Vagina (tissue), 2 donors: Measurements from ENCODE around the gene NAB1. TPM values are rescaled to one million over a fixed set of nuclear protein-coding genes. Genes with fewer than 3 reads are reported as not detected.

Source experiments
- DNase-seq, 2 donors: peaks; one replicate each; pipeline ENCODE4 v3.0.0-alpha.2; 2017; ENCODE audit errors: extremely low spot score in 2 of 2
- H3K27ac ChIP-seq: fragments of 200-600 bp; sonication (generic); one replicate; pipeline ENCODE4 v1.5.1; 2019
- H3K27me3 ChIP-seq: fragments of 200-600 bp; sonication (generic); one replicate; pipeline ENCODE4 v1.5.1; 2019
- H3K36me3 ChIP-seq, 2 donors: fragments of 200-600 bp; sonication (generic); one replicate each; pipeline ENCODE4 v1.5.1; 2017 to 2019
- H3K4me1 ChIP-seq: fragments of 200-600 bp; sonication (generic); one replicate; pipeline ENCODE4 v1.5.1; 2019
- H3K4me3 ChIP-seq, 2 donors: fragments of 200-600 bp; sonication (generic); 1 replicate in 1 of 2; 2 replicates in 1 of 2; pipeline ENCODE4 v1.5.1; 2016 to 2019
- H3K9me3 ChIP-seq: fragments of 200-600 bp; sonication (generic); one replicate; pipeline ENCODE4 v1.5.1; 2019
- POLR2A ChIP-seq, 2 donors: fragments of 450-650 bp; IDR thresholded peaks; one replicate each; pipeline ENCODE4 v1.6.1; 2017; ENCODE audit warnings: antibody characterized with exemption in 2 of 2, mild to moderate bottlenecking in 2 of 2, moderate library complexity in 2 of 2
- POLR2AphosphoS5 ChIP-seq, 2 donors: sonication (generic); formaldehyde crosslinking; IDR thresholded peaks; one replicate each; pipeline ENCODE4 v1.9.0; 2017; ENCODE audit warnings: antibody characterized with exemption in 2 of 2, mild to moderate bottlenecking in 2 of 2, low read depth in 1 of 2; ENCODE audit not compliant: insufficient read depth in 1 of 2
- intact Hi-C: fragments of 100-400 bp; cut with DNase I; formaldehyde crosslinking; loops from one replicate; pipeline ENCODE4 v1.15.1; 2023
- total RNA-seq: library from RNA; depleted of rRNA; stranded (reverse); fragments of >200 nt; gene quantifications from one replicate; pipeline ENCODE4 v1.2.3, GENCODE V29; 2016
- TF ChIP-seq, protein P1 (sequence below), 3 experiments: fragments of 450-650 bp in 2 of 3; fragments of 200-600 bp in 1 of 3; sonication (generic) in 1 of 3; IDR thresholded peaks; one replicate each; pipeline ENCODE4 v1.5.1; 2017 to 2019; ENCODE audit warnings: antibody characterized with exemption in 3 of 3, mild to moderate bottlenecking in 2 of 3, moderate library complexity in 2 of 3

Gene NAB1
- total RNA-seq, 1 donor from 2014 or later, result 78.6 TPM

DNA sequence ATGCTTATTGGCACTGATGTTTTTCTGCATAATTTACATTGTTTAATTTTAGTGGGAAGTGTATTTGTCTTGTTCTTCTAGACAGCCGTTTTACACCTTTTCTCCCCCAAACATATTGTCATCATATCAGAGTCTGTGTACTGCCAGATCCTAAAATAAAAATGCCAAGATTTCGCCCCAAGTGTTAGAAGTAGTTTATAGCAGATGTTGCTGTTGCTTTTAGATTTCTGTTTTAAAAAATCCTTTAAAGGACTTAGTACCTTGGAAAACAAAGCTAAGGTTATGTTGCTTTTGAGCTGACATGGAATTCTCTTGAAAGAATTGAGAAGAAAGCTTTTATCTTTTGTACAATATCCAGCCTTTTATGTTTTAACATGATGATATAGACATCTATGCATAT lies 36.0 kb downstream of the NAB1 start:
- intact Hi-C loops, result no loop called here
- Histone ChIP-seq H3K9me3 (no peaks in the 10 kb centered on the region), H3K4me3 (no peak overlapping the region), H3K27ac (no peak overlapping the region), H3K27me3 (no peaks in the 10 kb centered on the region), H3K36me3 (peaks cover 0 to 36% of the 10 kb centered on the region in 2 donors), H3K4me1 (no peaks in the 10 kb centered on the region)
- TF ChIP-seq, protein P1, sequence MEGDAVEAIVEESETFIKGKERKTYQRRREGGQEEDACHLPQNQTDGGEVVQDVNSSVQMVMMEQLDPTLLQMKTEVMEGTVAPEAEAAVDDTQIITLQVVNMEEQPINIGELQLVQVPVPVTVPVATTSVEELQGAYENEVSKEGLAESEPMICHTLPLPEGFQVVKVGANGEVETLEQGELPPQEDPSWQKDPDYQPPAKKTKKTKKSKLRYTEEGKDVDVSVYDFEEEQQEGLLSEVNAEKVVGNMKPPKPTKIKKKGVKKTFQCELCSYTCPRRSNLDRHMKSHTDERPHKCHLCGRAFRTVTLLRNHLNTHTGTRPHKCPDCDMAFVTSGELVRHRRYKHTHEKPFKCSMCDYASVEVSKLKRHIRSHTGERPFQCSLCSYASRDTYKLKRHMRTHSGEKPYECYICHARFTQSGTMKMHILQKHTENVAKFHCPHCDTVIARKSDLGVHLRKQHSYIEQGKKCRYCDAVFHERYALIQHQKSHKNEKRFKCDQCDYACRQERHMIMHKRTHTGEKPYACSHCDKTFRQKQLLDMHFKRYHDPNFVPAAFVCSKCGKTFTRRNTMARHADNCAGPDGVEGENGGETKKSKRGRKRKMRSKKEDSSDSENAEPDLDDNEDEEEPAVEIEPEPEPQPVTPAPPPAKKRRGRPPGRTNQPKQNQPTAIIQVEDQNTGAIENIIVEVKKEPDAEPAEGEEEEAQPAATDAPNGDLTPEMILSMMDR (IDR thresholded peaks at IDR 0.05), result no peak
- no peak for TF ChIP-seq POLR2A (IDR thresholded peaks at IDR 0.05)
- TF ChIP-seq POLR2AphosphoS5 (IDR thresholded peaks at IDR 0.05; ENCODE audit: insufficient read depth in 1 of 2, low read depth in 1 of 2), result no peak
- no peak for DNase-seq

DNA sequence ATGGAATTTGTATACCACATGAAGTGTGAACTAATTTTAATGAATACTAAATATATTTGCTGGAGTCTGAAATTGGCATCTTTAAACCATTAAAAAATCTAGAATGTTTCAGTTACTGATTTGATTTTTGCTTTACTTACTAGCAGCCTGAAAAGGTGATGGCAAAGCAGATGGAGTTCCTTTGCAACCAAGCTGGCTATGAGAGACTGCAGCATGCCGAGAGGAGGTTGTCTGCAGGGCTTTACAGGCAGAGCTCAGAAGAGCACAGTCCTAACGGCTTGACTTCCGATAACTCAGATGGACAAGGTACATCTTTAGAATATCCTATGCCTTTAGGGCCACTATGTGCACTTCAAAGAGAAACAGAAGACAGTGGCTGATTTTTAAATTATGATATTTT lies 36.5 kb downstream of the NAB1 start:
- TF ChIP-seq POLR2A (IDR thresholded peaks at IDR 0.05) (no peak), POLR2AphosphoS5 (IDR thresholded peaks at IDR 0.05; ENCODE audit: insufficient read depth in 1 of 2, low read depth in 1 of 2) (no peak)
- TF ChIP-seq, protein P1 (IDR thresholded peaks at IDR 0.05), result no peak
- no peak overlapping the region for H3K4me3 ChIP-seq
- H3K36me3 ChIP-seq, result peaks cover 0 to 37% of the 10 kb centered on the region in 2 donors
- no peak overlapping the region for H3K27ac ChIP-seq
- intact Hi-C loops, result no loop called here
- no peaks in the 10 kb centered on the region for H3K9me3 ChIP-seq
- DNase-seq, result no peak
- no peaks in the 10 kb centered on the region for H3K27me3 ChIP-seq
- H3K4me1 ChIP-seq, result no peaks in the 10 kb centered on the region

DNA sequence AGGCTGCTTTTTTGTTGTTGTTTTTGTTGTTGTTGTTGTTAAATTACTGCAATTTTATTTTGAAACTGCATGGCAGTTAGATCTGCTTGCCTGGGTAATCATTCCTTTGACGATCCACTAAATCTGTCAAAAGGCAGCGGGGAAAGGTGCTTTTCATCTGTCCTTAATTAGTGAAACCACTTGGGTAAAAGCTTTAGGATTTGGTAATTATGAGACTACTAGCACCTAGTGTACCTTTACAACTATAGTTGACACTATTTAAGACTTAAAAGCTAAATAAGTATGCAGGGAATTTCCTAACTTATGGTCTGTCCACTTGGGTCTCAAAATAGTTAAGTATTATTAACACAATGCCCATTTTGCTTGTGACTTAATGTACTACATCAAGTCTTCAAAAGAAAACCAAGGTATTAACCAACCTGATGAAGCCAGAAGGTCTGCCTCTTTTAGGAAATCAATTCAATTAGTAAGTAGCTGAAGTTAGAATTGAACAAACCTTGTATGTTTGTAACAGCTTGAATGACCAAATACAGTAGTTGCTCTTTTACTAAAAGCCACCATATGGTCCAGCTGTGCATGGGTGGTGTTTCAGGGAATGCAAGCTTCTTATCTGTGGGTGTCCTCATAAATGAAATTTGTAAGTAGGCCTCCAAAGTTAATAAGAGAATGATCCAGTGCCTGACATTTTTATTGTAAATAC lies 44.8 kb downstream of the NAB1 start:
- H3K4me1 ChIP-seq, result no peaks in the 10 kb centered on the region
- no peak for TF ChIP-seq POLR2A (IDR thresholded peaks at IDR 0.05)
- TF ChIP-seq, protein P1 (IDR thresholded peaks at IDR 0.05), result no peak
- no peak for TF ChIP-seq POLR2AphosphoS5 (IDR thresholded peaks at IDR 0.05; ENCODE audit: insufficient read depth in 1 of 2, low read depth in 1 of 2)
- H3K4me3 ChIP-seq, result no peak overlapping the region
- no peak overlapping the region for H3K27ac ChIP-seq
- no peaks in the 10 kb centered on the region for H3K27me3 ChIP-seq
- DNase-seq, result no peak
- intact Hi-C loops, result no loop called here
- H3K36me3 ChIP-seq, result peaks cover 0 to 21% of the 10 kb centered on the region in 2 donors
- H3K9me3 ChIP-seq, result no peaks in the 10 kb centered on the region

DNA sequence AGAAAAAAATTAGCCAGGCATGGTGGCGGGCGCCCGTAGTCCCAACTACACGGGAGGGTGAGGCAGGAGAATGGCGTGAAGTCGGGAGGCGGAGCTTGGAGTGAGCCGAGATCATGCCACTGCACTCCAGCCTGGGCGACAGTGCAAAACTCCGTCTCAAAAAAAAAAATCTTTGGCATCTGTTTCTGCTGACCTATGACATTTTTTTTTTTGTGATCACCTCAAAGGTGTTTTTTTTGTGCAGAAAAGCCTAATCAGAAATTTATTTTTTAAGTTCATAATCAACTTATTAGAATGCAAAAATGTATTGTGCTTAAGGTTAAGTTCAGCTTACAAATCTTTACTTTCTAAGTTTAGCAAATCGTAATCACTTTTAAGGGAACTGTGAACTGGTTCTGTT lies 45.6 kb downstream of the NAB1 start:
- Histone ChIP-seq H3K27ac (no peak overlapping the region), H3K4me1 (no peaks in the 10 kb centered on the region), H3K27me3 (no peaks in the 10 kb centered on the region), H3K36me3 (peaks cover 0 to 18% of the 10 kb centered on the region in 2 donors), H3K9me3 (no peaks in the 10 kb centered on the region), H3K4me3 (no peak overlapping the region)
- intact Hi-C loops, result no loop called here
- DNase-seq, result no peak
- TF ChIP-seq POLR2A (IDR thresholded peaks at IDR 0.05), result no peak
- TF ChIP-seq POLR2AphosphoS5 (IDR thresholded peaks at IDR 0.05; ENCODE audit: insufficient read depth in 1 of 2, low read depth in 1 of 2), result no peak
- TF ChIP-seq, protein P1 (IDR thresholded peaks at IDR 0.05), result no peak

DNA sequence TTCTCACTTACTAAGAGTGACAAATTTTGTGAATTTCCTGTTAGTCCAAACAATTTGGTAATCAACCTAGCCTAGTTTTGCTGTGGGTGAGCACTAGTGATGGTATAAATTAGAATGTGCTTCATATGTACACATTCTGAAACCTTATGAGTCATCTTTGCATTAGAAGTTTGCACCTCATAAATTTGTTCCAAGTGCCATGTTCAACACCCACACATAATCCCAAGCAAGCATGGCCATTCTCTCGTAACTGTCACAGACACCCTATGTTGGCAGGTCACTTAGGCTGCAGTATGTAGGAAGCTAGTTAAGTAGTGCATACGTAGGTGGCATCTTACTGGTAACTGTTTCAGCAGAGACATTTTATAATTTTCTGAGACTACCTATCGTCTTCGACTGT lies 46.9 kb downstream of the NAB1 start:
- Histone ChIP-seq H3K9me3 (no peaks in the 10 kb centered on the region), H3K4me1 (no peaks in the 10 kb centered on the region), H3K4me3 (no peak overlapping the region), H3K27ac (no peak overlapping the region), H3K27me3 (no peaks in the 10 kb centered on the region), H3K36me3 (peaks cover 0 to 13% of the 10 kb centered on the region in 2 donors)
- TF ChIP-seq POLR2A (IDR thresholded peaks at IDR 0.05), result no peak
- TF ChIP-seq, protein P1 (IDR thresholded peaks at IDR 0.05), result no peak
- TF ChIP-seq POLR2AphosphoS5 (IDR thresholded peaks at IDR 0.05; ENCODE audit: insufficient read depth in 1 of 2, low read depth in 1 of 2), result no peak
- no peak for DNase-seq
- intact Hi-C loops, result no loop called here
